DOHH2 (cell line): Measurements from ENCODE around the gene GOLGA1.

Experiments used
- H3F3A ChIP-seq: fragments of 200-600 bp; sonication (generic), shearing (Covaris generic); 2 replicates; pipeline ENCODE4 v1.6.0; 2016; ENCODE audit warnings: antibody characterized with exemption, mild to moderate bottlenecking; ENCODE audit not compliant: control insufficient read depth, insufficient read depth
- H3K27ac ChIP-seq: fragments of 200-600 bp; sonication (generic); 2 replicates; pipeline ENCODE4 v1.5.1; 2014; ENCODE audit warnings: low read depth, mild to moderate bottlenecking, low read length, moderate library complexity
- H3K27me3 ChIP-seq: fragments of 200-600 bp; sonication (generic); 2 replicates; pipeline ENCODE4 v1.6.1; 2014; ENCODE audit warnings: mild to moderate bottlenecking, low read length, mixed read lengths; ENCODE audit not compliant: control insufficient read depth
- H3K36me3 ChIP-seq: fragments of 200-600 bp; sonication (generic); 2 replicates; pipeline ENCODE4 v1.6.1; 2014; ENCODE audit warnings: mild to moderate bottlenecking, low read length, moderate library complexity, mixed read lengths; ENCODE audit not compliant: control insufficient read depth
- H3K4me1 ChIP-seq: fragments of 200-600 bp; sonication (generic); 2 replicates; pipeline ENCODE4 v1.6.1; 2014; ENCODE audit warnings: mild to moderate bottlenecking, low read length, mixed read lengths; ENCODE audit not compliant: control insufficient read depth
- H3K4me2 ChIP-seq: fragments of 200-600 bp; sonication (generic); 2 replicates; pipeline ENCODE4 v1.6.0; 2014; ENCODE audit warnings: mild to moderate bottlenecking, low read length, moderate library complexity
- H3K4me3 ChIP-seq: fragments of 200-600 bp; sonication (generic); 2 replicates; pipeline ENCODE4 v1.5.1; 2014; ENCODE audit warnings: mild to moderate bottlenecking, low read length, mixed read lengths
- H3K79me2 ChIP-seq: fragments of 200-600 bp; sonication (generic); 2 replicates; pipeline ENCODE4 v1.6.1; 2014; ENCODE audit warnings: mild to moderate bottlenecking, low read length, mixed read lengths; ENCODE audit not compliant: control insufficient read depth
- H3K9me2 ChIP-seq: fragments of 200-600 bp; sonication (generic); replicated peaks from 2 replicates; pipeline ENCODE4 v1.6.1; 2014; ENCODE audit warnings: mild to moderate bottlenecking, low read length, mixed read lengths; ENCODE audit not compliant: control insufficient read depth
- H3K9me3 ChIP-seq: fragments of 200-600 bp; sonication (generic); 2 replicates; pipeline ENCODE4 v1.6.1; 2014; ENCODE audit warnings: antibody characterized with exemption, low read length, mixed read lengths; ENCODE audit not compliant: control insufficient read depth, insufficient read depth
- H4K20me1 ChIP-seq: fragments of 200-600 bp; sonication (generic); 2 replicates; pipeline ENCODE4 v1.6.0; 2014; ENCODE audit warnings: low read depth, mild to moderate bottlenecking, antibody characterized with exemption, low read length, moderate library complexity; ENCODE audit not compliant: control insufficient read depth, insufficient read depth
- CTCF ChIP-seq: fragments of 200-600 bp; sonication (generic); IDR thresholded peaks from one replicate; pipeline ENCODE4 v1.5.1; 2014; ENCODE audit warnings: antibody characterized with exemption, mild to moderate bottlenecking, low read depth, low read length; ENCODE audit not compliant: poor library complexity, severe bottlenecking
- EZH2phosphoT487 ChIP-seq: fragments of 200-600 bp; sonication (generic); IDR thresholded peaks from 2 replicates; pipeline ENCODE4 v1.6.1; 2017; ENCODE audit warnings: borderline replicate concordance, mild to moderate bottlenecking, antibody characterized with exemption, low read length, moderate library complexity, mixed read lengths

Gene GOLGA1

GRCh38 chr9:124884376-124884775 lies 56.5 kb downstream of the GOLGA1 start:
- Histone ChIP-seq H3K36me3 (peaks cover 32% of the 10 kb centered on the region), H3K27ac (no peak overlapping the region)

GRCh38 chr9:124882231-124882630 lies 58.7 kb downstream of the GOLGA1 start:
- Histone ChIP-seq H3K36me3 (peaks cover 46% of the 10 kb centered on the region), H3K27me3 (no peaks in the 10 kb centered on the region), H3K79me2 (no peaks in the 10 kb centered on the region), H4K20me1 (peaks cover 3% of the 10 kb centered on the region; the same call in 1 of the 2 replicates), H3F3A (peaks cover 24% of the 10 kb centered on the region), H3K4me2 (no peak overlapping the region), H3K4me3 (no peak overlapping the region), H3K4me1 (peaks cover 9% of the 10 kb centered on the region), H3K27ac (no peak overlapping the region), H3K9me2 (no peaks in the 10 kb centered on the region), H3K9me3 (no peaks in the 10 kb centered on the region)
- TF ChIP-seq CTCF (no peak), EZH2phosphoT487 (no peak)

More at GRCh38 chr9:124884376-124884775, 56.5 kb downstream of the GOLGA1 start:
- H3K4me1 ChIP-seq = peaks cover 9% of the 10 kb centered on the region
- peaks cover 8% of the 10 kb centered on the region; the same call in 1 of the 2 replicates for H3F3A ChIP-seq
- no peaks in the 10 kb centered on the region for H3K9me3 ChIP-seq
- H4K20me1 ChIP-seq = peaks cover 3% of the 10 kb centered on the region; the same call in 1 of the 2 replicates
- no peaks in the 10 kb centered on the region for H3K79me2 ChIP-seq
- no peak overlapping the region for H3K4me2 ChIP-seq
- H3K4me3 ChIP-seq = no peak overlapping the region
- H3K27me3 ChIP-seq = no peaks in the 10 kb centered on the region
- H3K9me2 ChIP-seq = no peaks in the 10 kb centered on the region
- TF ChIP-seq EZH2phosphoT487 (no peak), CTCF (no peak)

GRCh38 chr9:124881138-124881743 lies 59.6 kb downstream of the GOLGA1 start:
- no peaks in the 10 kb centered on the region for H3K9me3 ChIP-seq
- H3K4me2 ChIP-seq = no peak overlapping the region
- H3K27ac ChIP-seq = no peak overlapping the region
- peaks cover 9% of the 10 kb centered on the region for H3K4me1 ChIP-seq
- H3K36me3 ChIP-seq = peaks cover 53% of the 10 kb centered on the region
- no peaks in the 10 kb centered on the region for H3K27me3 ChIP-seq
- H4K20me1 ChIP-seq = peaks cover 3% of the 10 kb centered on the region; the same call in 1 of the 2 replicates
- H3K4me3 ChIP-seq = no peak overlapping the region
- peaks cover 30% of the 10 kb centered on the region for H3F3A ChIP-seq
- TF ChIP-seq CTCF = no peak
- TF ChIP-seq EZH2phosphoT487 = no peak
- H3K9me2 ChIP-seq = no peaks in the 10 kb centered on the region
- H3K79me2 ChIP-seq = no peaks in the 10 kb centered on the region
